GM19023 (cell line): ENCODE results near the gene TDRD12.
"Not testable (repeated sequence)": the region's sequence is repeated elsewhere in the genome, so short reads cannot be mapped to it uniquely, and the experiment has no call there.

ENCODE experiments used
- ATAC-seq: cut with Tn5 transposase; IDR thresholded peaks from one replicate; pipeline ENCODE4 v1.9.1; 2021; ENCODE audit warnings: mild to moderate bottlenecking, moderate library complexity; ENCODE audit not compliant: unreplicated experiment

The TDRD12 gene

DNA sequence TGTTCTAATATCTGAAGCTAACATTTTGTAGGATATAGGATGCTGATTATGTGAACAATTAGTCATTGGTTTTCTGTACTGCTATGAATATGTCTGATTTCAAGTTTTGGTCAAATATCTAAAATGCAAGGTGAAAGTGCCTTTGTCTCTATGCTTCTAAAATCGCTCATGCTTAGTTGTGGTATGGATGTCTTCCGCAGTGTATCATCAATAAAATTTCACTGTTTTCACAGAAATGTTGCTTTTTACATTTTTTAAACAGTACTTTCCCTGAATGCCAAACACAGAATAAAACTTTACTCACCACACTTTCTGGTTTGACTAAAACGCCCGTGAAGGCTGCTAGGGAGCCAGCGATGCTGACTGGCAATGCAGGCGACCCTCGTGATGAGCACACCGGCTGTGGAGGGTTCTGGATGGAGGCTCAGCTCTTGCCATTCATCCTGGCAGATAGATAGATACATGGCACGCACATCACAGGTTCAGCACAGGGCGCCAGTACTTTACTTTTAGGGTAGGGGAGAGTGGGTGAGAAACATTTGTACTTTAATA, 109.9 kb downstream of the TDRD12 start:
- ATAC-seq = no peak

DNA sequence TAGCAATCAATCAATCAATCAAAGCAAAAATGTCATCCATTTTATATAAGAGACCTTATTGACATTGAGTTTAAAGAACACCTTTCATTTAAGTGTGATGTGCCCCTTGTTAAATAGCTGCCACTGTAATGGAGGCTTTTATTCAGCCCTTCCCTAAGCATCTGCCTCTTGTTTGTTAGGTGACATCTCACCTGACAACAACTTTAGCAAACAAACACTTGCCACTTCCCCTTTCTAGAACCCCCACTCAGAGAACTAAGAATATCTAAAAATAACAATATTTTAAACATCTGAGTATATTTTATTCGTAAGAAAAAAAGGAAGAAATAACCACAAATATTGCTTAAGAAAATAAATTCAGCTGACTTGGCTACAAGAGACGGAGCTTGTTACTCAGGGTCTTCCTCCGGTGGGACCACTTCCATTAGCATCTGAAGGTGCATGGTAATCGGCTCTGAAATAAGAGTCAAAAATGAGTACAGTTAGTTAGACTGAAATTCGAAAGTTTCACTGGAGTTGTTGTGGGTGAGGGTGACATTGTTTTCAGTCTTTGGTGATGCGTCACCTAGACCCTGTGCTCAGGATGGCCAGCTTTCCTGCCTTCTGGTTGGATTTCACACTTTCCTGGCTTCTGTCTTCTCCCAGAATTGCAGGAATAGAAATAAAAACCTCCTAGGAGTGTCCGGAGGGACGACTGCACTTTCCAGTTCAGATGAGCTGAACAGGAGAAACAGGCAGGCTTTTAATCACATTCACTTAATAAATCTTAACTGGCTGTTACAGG, 110.9 kb downstream of the TDRD12 start:
- ATAC-seq = no peak

DNA sequence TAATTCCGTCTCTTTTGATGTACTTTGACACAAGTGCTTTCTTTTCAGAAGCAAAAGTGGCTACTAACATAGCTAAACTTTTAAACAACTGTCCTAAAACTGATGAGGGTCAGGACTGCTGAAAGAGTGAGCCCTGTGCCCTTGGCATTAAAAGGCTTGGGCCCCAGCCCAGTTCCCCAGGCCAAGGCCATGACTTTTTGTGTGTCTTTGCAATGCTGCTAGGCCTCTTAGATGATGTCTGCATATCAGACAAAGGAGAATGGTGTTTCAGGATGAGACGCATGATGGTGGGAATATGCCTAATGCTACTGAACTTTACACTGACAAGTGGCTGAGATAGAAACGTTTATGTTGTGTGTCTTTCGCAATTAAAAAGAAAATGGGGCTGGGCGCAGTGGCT, 112.0 kb downstream of the TDRD12 start:
- no peak for ATAC-seq

DNA sequence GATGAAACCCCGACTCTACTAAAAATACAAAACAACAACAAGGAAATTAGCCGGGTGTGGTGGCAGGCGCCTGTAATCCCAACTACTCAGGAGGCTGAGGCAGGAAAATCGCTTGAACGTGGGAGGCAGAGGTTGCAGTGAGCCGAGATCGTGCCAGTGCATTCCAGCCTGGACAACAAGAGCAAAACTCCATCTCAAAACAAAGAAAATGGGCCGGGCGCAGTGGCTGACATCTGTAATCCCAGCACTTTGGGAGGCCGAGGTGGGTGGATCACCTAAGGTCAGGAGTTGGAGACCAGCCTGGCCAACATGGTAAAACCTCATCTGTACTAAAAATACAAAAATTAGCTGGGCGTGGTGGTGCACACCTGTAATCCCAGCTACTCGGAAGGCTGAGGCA, 112.5 kb downstream of the TDRD12 start:
- ATAC-seq = not testable (repeated sequence)

DNA sequence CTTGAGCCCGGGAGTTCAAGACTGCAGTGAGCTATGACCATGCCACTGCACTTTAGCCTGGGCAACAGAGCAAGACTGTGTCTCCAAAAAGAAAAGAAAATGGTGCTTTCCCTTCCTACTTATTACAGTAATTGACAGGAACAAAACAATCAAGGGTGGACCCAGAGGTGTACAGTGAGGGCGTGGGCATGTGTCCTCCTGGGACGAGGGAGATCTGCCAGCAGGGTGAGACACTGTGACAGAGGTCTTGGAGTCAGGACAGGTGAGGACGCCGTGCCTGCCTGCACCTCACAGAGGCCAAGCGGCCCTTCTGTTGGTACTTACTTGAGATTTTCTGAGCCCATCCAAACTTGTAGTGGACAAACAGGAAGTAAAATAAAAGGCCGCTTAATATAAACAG, 113.3 kb downstream of the TDRD12 start:
- ATAC-seq = not testable (repeated sequence)

DNA sequence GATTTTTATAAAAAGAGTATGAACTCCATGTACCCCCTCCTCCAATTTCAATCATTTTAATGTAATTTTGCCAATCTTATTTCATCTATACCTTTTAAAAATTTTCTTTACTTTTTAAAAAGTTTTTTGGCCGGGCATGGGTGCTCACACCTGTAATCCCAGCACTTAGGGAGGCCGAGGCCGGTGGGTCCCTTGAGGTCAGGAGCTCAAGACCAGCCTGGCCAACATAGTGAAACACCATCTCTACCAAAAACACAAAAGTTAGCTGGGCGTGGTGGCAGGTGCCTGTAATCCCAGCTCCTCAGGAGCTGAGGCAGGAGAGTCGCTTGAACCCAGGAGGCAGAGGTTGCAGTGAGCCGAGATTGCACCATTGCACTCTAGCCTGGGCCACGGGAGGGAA, 113.8 kb downstream of the TDRD12 start:
- ATAC-seq = not testable (repeated sequence)

DNA sequence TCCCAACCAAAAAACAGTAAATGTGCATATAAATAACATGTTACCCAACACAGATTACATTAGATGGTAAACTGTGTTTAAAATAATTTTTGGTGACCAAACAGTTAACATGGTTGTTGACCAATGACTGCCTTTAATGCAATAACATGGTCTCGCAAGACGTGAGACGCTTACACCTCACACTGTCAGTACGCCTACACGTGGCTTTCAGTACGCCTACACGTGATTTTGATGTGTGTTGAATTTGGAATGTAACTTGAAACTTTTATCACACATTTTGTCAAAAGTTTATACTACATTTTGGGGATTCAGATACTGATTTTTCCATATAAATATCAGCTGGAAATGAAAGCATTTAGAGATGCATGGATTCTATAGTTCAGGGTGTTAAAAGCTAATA, 118.0 kb downstream of the TDRD12 start:
- no peak for ATAC-seq

DNA sequence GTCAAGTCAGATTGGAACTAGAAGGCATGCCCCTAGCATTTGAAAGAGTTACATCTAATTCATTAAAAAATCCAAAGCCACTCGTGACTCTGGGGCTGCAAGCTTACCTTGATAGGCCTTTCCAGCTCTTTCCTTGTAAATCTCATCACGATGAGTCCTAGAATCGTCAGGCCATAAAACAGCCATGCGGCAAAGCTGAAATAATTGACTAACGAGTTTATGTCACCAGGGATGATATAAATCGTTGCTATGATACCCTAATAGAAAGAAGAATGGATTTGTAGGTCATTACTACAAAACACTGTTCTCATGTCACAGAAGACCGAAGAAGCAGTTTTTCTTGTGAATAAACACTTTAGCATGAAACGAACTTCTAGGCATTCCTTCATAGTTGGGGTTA, 122.5 kb downstream of the TDRD12 start:
- no peak for ATAC-seq

DNA sequence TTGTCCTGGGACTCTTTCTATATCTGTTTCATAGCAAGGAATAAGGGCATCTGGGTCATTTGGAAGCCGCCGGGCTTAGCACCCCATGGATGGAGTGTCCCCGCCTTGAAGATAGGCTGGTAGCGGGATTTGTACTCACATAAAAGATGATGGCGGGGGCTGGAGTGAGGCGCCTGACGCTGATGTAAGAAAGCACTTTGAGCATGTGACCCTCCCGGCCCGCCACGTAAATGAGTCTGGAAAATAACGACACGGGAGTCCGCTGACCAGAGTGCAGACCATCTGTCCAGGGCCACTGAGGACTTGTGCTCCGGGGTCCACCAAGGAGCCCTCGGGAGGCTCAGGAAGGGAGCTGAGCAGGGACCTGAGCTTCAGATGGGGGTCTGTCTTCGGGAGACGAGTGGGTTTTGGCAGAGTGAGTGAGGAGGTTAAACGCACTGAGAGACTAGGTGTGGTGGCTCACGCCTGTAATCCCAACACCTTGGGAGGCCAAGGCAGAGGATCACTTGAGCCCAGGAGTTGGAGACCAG, 124.2 kb downstream of the TDRD12 start:
- ATAC-seq = no peak

DNA sequence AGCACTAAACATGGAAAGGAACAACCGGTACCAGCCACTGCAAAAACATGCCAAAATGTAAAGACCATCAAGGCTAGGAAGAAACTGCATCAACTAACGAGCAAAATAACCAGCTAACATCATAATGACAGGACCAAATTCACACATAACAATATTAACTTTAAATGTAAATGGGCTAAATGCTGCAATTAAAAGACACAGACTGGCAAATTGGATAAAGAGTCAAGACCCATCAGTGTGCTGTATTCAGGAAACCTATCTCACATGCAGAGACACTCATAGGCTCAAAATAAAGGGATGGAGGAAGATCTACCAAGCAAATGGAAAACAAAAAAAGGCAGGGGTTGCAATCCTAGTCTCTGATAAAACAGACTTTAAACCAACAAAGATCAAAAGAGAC, 128.5 kb downstream of the TDRD12 start:
- not testable (repeated sequence) for ATAC-seq

DNA sequence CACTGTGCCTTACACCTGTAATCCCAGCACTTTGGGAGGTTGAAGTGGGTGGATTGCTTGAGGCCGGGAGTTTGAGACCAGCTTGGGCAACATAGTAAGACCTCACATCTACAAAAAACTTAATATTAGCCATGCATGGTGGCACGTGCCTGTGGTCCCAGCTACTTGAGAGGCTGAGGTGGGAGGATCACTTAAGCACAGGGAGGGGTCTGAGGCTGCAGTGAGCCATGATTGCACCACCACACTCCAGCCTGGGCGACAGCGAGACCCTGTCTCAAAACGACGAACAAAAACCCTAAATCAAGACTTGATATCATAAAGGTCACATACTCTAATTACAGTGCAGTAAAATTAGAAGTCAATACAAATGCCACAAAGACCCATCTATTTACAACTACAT, 132.6 kb downstream of the TDRD12 start:
- no peak for ATAC-seq

DNA sequence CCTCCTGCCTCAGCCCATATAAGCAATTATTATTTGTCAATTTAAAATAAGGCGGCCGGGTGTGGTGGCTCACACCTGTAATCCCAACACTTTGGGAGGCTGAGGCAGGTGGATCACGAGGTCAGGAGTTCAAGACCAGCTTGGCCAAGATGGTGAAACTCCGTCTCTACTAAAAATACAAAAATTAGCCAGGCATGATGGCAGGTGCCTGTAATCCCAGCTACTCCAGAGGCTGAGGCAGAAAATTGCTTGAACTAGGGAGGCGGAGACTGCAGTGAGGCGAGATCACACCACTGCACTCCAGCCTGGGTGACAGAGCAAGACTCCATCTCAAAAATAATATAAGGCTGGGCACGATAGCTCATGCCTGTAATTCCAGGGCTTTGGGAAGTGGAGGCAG, 137.3 kb downstream of the TDRD12 start:
- not testable (repeated sequence) for ATAC-seq

DNA sequence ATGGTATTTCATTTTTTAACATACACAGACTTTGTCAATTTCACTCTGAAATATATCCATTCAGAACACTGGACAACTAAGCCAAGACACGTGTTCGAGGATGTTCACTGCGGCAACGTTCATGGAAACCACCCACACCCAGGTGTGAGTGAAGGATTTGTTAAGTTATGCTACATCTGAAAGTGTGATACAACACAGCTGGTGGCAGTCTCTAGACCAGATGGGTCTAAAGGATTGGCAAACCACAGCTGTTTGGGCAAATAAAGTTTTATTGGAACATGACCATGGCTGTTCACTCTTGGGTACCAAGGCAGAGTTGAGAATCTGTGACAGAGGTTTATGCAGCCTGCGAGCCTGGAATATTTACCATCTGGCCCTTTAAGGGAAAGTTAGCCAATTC, 138.0 kb downstream of the TDRD12 start:
- no peak for ATAC-seq

DNA sequence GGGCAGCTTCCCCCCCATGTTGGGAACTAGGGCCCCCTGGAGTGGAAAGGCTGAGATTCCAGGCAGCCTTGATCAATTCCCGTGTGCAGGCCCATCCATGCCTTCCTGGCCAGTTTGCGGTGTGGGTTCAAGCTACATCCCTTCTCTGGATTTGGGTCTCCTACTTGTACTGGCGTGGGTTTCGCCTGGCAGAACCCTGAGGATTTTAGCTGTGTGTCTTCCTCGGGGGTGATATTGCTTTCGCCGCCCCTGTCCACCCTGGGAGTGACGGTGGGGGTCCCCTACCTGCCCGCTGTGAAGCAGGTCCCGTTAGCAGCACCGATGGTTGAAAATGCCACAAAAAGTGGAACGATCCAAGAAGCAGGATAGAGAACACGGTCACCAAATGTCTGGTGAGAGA, 138.6 kb downstream of the TDRD12 start:
- no peak for ATAC-seq

DNA sequence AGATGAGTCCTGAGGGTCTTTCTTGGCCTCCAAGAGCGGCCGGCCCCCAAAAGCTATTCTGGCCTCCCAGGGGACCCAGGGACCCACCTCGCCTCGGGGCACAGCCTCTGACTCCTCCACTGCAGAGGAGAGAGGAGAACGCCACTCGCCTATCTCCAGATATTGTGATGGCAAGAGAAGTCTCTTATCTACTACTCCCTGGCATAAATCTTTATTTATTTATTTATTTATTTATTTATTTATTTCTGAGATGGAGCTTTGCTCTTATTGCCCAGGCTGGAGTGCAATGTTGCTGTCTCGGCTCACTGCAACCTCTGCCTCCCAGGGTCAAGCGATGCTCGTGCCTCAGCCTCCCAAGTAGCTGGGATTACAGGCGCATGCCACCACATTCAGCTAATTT, 139.0 kb downstream of the TDRD12 start:
- no peak for ATAC-seq

DNA sequence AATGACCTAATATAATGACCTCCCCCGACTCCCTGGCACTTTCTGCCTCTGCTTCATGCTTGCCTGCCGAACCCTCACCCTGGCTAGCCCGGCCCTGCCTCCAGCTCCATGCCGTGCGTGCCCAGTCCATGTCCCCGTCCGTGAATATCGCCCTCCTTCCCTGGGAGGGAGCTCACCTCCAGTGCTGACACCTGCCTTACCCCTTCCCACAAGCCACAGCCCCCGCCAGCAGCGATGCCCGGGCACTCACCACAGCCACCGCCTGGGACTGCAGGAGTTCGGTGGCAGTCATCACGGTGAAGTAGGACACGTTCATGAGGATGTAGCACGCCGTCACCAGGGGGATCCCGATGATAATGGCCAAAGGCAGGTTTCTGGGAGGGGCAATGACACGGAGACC, 140.0 kb downstream of the TDRD12 start:
- no peak for ATAC-seq

DNA sequence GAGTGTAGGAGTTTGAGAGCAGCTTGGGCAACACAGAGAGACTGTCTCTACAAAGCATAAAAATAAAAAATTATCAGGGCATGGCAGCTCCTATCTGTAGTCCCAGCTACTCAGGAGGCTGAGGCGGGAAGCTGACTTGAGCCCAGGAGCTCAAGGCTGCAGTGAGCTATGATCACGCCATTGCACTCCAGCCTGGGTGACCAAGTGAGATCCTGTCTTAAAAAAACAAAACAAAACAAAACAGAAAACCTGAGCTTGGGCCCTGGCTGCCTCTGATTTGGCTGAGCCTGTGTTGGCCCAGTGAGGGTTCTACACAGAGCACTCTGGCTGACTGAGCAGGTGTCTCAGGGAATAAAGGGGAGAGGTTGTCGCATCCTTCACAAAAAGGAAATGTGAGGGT, 142.0 kb downstream of the TDRD12 start:
- ATAC-seq = no peak

DNA sequence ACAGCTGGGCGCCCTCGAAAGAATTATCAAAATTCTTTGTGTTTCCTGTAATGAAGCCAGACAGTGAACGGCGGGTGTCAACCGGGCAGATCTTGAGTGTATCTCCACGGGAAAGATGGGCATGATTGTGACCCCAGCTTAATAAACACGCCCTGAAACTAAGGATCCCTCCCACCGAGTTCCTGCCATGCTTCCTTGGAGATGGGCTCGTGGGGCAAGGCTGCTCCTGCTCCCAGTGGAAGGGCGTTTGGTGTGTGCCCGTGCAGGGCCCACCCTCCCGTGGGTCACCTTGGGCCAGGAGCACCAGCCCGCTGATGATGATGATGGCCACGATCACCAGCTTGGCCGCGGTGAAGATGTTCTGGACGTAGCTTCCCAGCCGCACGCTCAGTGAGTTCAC, 142.6 kb downstream of the TDRD12 start:
- ATAC-seq = no peak

DNA sequence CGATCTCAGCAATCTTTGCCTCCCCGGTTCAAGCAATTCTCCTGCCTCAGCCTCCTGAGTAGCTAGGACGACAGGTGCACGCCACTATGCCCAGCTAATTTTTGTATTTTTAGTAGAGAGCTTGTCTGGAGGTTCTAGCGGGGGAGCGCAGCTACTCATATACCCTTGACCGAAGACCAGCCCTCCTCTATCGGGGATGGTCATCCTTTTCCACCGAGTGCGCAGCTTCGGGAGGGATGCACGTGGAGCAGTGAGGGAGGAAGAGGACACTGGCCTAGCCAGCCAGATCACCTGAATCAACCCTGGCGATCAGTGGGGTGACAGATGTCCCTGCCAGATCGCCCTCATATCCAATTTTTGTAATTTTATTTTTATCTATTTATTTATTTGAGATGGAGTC, 143.2 kb downstream of the TDRD12 start:
- ATAC-seq = no peak

DNA sequence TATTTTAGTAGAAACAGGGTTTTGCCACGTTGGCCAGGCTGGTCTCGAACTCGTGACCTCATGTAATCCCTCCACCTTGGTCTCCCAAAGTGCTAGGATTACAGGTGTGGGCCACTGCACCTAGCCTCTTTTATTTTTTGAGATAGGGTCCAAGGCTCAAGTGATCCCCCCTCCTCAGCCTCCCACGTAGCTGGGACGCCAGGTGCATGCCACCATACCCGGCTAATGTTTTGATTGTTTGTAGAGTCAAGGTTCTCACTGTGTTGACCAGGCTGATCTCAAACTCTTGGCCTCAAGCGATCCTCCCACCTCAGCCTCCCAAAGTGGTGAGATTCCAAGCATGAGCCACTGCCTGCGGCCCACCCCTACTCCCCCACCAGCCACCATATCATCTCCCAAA, 143.7 kb downstream of the TDRD12 start:
- ATAC-seq = no peak

DNA sequence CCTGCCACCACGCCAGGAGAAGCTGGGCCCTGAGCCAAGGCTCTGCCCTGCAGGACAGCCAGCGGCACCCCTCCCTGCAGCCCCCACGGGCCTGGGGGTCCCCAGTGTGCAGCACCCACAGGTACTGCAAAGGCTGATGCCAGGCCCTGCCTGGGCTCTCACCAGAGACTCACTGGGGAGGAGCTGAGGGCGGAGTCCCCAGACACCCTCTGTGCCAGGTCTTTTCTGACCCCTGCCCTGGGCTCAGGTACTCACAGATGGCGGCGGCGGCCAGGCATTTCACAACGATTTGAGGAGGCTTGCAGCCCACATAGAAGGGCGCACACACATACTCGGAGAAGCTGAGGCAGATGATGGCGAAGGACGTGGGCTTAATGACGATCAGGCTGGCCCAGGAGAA, 144.3 kb downstream of the TDRD12 start:
- ATAC-seq = no peak

DNA sequence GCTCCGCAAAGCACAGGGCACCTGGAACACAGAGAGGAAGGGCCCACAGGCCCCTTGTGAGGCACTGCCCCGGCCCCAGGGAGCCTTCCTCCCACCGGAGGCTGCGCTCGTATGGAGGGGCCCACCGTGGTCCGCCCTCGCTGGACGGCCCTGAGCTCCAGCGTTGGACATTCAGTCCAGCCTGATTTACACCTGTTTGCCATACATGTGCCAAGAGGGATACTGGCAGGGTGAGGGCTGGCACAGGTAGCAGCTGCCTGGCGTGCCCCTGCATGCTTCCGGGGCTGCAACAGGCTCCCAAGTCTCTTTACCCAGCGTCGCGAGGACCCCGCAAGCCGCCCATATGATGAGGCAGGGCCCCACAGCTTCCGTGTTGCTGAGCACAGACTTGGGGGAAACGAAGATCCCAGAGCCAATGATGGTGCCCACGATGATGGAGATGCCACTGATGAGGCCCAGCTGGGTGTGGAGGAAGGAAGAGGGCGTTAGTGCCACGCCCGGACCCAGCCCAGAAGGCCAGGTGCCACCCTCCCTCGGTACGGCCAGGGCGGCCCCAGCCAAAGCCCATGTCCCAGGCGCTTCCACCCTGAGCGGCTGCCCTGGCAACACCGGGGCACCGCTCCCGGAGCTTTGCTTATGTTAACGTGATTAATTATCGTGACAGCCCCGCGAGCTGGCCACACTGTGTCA, 144.9 kb downstream of the TDRD12 start:
- no peak for ATAC-seq
